ENCODE results near the gene ADAMTSL3. TPM values are rescaled to one million over a fixed set of nuclear protein-coding genes. Genes with fewer than 3 reads are reported as not detected.

ADAMTSL3 gene
- total and polyA plus RNA-seq, 2 experiments from 2014 or later, result 0.61 to 0.87 TPM

GRCh38 chr15:83927704-83928391, 273.9 kb downstream of the ADAMTSL3 start (continued):
- no peak for TF ChIP-seq REST (IDR thresholded peaks at IDR 0.05; ENCODE audit: unreplicated experiment)
- no peak for TF ChIP-seq ZNF114 (CRISPR knock-in tag; IDR thresholded peaks at IDR 0.05)
- no peak for TF ChIP-seq ZNF331 (CRISPR knock-in tag; IDR thresholded peaks at IDR 0.05; ENCODE audit: low read depth)
- no peak for TF ChIP-seq STAT1 (IDR thresholded peaks at IDR 0.05; ENCODE audit: unreplicated experiment)

GRCh38 chr15:83928392-83928734, 274.4 kb downstream of the ADAMTSL3 start:
- no peaks in the 10 kb centered on the region; the same call in 1 of the 2 replicates for H3K4me1 ChIP-seq (ENCODE audit: insufficient read depth)
- no peak for ATAC-seq
- TF ChIP-seq REST (IDR thresholded peaks at IDR 0.05; ENCODE audit: unreplicated experiment) (no peak), ZNF114 (CRISPR knock-in tag; IDR thresholded peaks at IDR 0.05) (no peak), EZH2phosphoT487 (IDR thresholded peaks at IDR 0.05; ENCODE audit: unreplicated experiment) (no peak), NANOG (IDR thresholded peaks at IDR 0.05; ENCODE audit: borderline replicate concordance) (no peak), POLR2AphosphoS5 (IDR thresholded peaks at IDR 0.05; ENCODE audit: low read depth) (no peak), CTCF (conservative IDR thresholded peaks at IDR 0.05; ENCODE audit: low read depth in 2 of 2) (no peak), ZNF462 (CRISPR knock-in tag; IDR thresholded peaks at IDR 0.05) (no peak)

More at GRCh38 chr15:83928392-83928734, 274.4 kb downstream of the ADAMTSL3 start:
- peaks cover 3% of the 10 kb centered on the region for H3K9me2 ChIP-seq (ENCODE audit: insufficient read depth)
- H3K79me2 ChIP-seq (replicated peaks; ENCODE audit: insufficient read depth), result no peaks in the 10 kb centered on the region
- H3K4me3 ChIP-seq, result no peak overlapping the region
- no peak for DNase-seq (ENCODE audit: low spot score)
- Mint-ChIP-seq H3K27ac (no peak overlapping the region), H3K9me3 (peaks cover 6% of the 10 kb centered on the region), H3K36me3 (ENCODE audit: low read depth) (peaks cover 4% of the 10 kb centered on the region; the same call in 2 of the 3 replicates), H3K4me3 (no peak overlapping the region), H3K27me3 (ENCODE audit: insufficient read depth, low read depth, poor library complexity) (no peaks in the 10 kb centered on the region), H3K4me1 (no peaks in the 10 kb centered on the region; the same call in 2 of the 3 replicates)
- no peaks in the 10 kb centered on the region for H3F3A ChIP-seq (replicated peaks; ENCODE audit: low read depth)
- H3K27ac ChIP-seq (ENCODE audit: low read depth), result no peak overlapping the region
- no peaks in the 10 kb centered on the region for H4K20me1 ChIP-seq (replicated peaks; ENCODE audit: insufficient read depth)
- no peak overlapping the region for H3K4me2 ChIP-seq
- H3K36me3 ChIP-seq (ENCODE audit: insufficient read depth), result no peaks in the 10 kb centered on the region
- no peak overlapping the region for H2AFZ ChIP-seq
- no peaks in the 10 kb centered on the region for H3K27me3 ChIP-seq (ENCODE audit: insufficient read depth)
